ENCODE data around the gene RALGPS1.

- TF ChIP-seq CTCF (conservative IDR thresholded peaks at IDR 0.05; ENCODE audit: low read length) (no peak), EZH2phosphoT487 (IDR thresholded peaks at IDR 0.05; ENCODE audit: borderline replicate concordance, low read depth, low read length) (no peak)
Observed at GRCh38 chr9:127175764-127176163, 261.2 kb downstream of the RALGPS1 start.

All from OCI-LY7 (cell line).